T-helper 2 cell treated with Interferon-gamma antibody and Interleukin-4, amounts not matched to agents 5 μg/mL and 100 μg/mL, for 36 hours (primary cell): ENCODE results near the gene PLIN1.
A peak's percentile ranks its signal among the peaks of the same experiment; 100 is the strongest.

Experiments used
- DNase-seq: peaks from one replicate; pipeline ENCODE4 v3.0.0; 2021; ENCODE audit warnings: low spot score
- H3K27ac Mint-ChIP-seq: one replicate; pipeline ENCODE4 v1.8.0; 2021; ENCODE audit warnings: mild to moderate bottlenecking, mixed read lengths
- H3K27me3 Mint-ChIP-seq: one replicate; pipeline ENCODE4 v1.8.0; 2021; ENCODE audit warnings: low read depth, mixed read lengths
- H3K36me3 Mint-ChIP-seq: one replicate; pipeline ENCODE4 v1.8.0; 2021; ENCODE audit warnings: low read depth, mixed read lengths
- H3K4me1 Mint-ChIP-seq: one replicate; pipeline ENCODE4 v1.8.0; 2021; ENCODE audit warnings: low read depth, mixed read lengths
- H3K4me3 Mint-ChIP-seq: one replicate; pipeline ENCODE4 v1.8.0; 2022; ENCODE audit warnings: mild to moderate bottlenecking, moderate library complexity, mixed read lengths
- H3K9me3 Mint-ChIP-seq: one replicate; pipeline ENCODE4 v1.8.0; 2021; ENCODE audit warnings: mixed read lengths

PLIN1 gene

DNA sequence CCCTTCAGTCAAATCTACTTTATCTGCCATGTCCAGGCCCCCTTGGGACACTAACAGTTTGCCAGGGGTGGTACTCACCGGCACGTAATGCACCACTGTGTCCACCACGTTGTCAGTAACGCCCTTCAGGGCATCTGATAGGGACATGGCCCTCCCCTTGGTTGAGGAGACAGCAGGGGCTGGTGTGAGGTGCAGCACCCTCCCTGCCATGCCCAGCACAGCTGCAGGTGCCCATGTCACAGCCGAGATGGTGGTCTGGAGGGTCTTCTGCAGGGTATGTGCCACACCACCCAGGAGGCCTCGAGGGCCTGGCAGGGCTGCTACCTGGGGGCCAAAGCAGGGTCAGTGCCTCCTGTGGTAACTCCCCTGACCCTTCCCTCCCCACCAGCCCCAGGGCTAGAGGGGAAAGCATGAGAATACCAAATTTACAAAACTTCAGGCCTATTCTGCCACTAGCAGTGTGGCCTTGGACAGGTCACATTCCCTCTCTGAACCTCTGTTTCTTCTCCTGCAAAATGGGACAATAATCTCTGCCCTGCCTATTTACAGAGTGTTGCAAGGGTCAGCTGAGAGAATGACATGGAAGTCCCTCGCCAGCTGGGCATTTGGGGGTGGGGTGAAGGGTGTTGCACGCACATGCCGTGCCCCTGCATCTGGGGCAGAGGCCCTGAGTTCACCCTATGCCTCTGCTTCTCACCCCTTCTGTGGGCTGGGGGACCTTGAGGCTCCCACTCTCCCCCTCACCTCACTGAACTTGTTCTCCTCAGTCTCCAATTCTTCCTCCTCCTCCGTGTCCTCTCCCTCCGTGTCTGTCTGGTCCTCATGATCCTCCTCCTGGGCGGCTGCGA, 12.1 kb downstream of the PLIN1 start:
- no peaks in the 10 kb centered on the region for H3K36me3 Mint-ChIP-seq
- peaks cover 22% of the 10 kb centered on the region for H3K27me3 Mint-ChIP-seq
- peak overlapping the region; percentile 12 for H3K4me3 Mint-ChIP-seq
- no peak overlapping the region for H3K27ac Mint-ChIP-seq
- H3K9me3 Mint-ChIP-seq: no peaks in the 10 kb centered on the region
- no peak for DNase-seq
- peaks cover 2% of the 10 kb centered on the region for H3K4me1 Mint-ChIP-seq

DNA sequence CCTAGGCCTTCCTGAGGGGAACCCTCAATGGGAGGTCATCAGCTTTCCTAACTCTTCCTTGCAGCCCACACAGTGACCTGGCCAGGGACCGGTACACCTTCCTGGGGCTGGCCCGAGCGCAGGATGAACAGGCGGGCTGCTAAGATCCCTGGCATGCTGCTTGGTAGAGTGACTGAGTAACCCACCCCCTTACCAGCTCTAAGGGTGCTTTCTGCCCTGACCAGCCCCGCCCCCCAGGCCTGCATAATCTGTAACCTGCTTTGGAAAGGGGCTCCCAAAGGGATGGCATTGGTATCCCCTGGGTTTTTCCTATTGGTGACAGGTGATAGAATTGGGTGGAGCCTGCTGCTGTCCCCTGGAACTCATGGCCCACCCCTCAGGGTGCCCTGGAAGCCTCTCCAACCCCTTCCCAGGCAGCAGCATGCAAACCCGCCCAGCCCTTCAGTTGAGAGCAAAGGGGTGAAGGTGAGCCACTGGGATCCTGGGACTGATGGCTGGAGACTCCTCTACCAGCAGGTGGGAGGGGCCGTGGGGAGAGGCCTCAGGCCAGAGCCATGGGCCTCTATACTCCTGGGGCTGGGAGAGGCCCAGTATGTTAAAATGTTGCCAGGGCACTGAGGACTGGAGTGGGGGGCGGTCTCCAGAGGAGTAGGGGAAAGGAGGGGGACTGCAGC, 12.8 kb downstream of the PLIN1 start:
- no peaks in the 10 kb centered on the region for H3K9me3 Mint-ChIP-seq
- peaks cover 2% of the 10 kb centered on the region for H3K4me1 Mint-ChIP-seq
- H3K4me3 Mint-ChIP-seq: peak overlapping the region; percentile 15
- no peaks in the 10 kb centered on the region for H3K36me3 Mint-ChIP-seq
- no peak for DNase-seq
- peaks cover 26% of the 10 kb centered on the region for H3K27me3 Mint-ChIP-seq
- no peak overlapping the region for H3K27ac Mint-ChIP-seq

DNA sequence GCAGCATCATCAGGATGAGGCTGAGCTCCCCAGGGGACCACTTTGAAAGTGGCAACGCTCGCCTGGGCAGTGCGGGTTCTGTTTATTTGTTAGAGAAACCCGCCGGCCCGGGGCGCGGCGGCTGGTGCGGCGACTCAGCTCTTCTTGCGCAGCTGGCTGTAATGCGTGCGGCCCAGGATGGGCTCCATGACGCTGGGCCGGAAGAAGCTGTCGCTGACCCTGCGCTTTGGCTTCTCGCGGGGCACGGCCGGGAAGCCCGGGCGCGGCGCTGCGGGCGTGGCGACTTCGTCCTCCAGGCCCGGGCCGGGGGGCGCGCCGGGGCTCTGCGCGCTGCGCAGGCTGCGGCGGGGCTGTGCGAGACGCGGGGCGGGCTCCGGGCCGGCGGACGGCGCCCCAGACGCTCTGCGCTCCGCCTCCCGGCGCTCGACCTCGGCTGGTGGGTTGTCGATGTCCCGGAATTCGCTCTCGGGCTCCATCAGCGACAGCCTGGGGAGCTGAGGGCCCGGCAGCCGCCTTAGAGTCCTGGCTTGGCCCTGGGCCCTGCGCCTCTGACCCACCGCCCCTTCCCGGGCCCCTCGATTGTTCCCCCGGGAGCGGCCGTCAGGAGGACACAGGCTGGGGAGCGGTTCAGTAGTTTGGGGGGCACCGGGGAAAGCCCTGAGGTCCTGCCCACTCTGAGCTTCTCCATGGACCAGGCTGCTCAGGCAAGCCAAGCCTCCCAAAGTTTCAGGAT, 13.6 kb downstream of the PLIN1 start:
- H3K9me3 Mint-ChIP-seq: no peaks in the 10 kb centered on the region
- H3K4me1 Mint-ChIP-seq: peaks cover 2% of the 10 kb centered on the region
- no peaks in the 10 kb centered on the region for H3K36me3 Mint-ChIP-seq
- H3K27ac Mint-ChIP-seq: no peak overlapping the region
- H3K27me3 Mint-ChIP-seq: peaks cover 30% of the 10 kb centered on the region
- peak overlapping the region; percentile 15 for H3K4me3 Mint-ChIP-seq
- DNase-seq: peak; percentile 29

DNA sequence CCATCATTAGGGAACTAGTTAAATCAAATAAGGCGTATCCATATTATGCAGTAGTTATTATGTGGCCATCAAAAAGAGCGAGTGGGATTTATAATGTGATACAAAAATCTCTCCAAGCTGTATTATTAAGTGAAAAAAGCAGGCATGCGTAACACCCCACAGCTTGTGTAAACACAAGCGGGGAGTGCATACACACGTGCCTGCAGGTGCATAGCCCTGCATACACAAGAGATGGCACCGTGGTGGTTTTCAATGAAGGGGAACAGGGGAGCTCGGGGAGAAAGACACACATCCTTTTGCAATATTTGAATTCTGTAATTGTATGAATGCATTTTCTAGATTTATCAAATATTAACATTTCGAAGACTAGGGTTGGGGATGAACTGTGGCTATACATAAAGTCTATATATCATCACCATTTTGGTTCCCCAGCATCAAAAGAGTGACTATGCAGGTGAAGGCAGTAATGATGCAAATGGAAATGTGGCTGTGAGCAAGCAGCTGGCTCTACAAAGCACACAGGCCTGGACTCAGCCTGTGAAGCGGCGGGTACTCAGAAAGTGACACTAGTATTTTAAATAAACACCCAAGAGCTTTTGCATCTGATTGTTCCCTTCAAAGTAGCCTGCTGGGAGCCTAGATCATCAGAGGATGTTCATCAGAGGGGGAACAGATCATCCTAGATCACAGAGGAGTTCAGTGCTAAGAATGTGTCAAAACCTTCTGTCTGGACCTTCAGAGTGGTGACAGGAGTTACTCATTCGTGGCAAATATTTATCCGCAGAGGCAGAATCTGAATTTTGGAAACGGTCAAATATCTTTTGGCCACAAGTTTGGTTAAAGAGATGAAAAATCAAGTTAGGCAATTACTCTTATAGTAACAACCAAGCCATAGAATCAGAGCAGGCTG, 14.5 kb downstream of the PLIN1 start:
- DNase-seq: no peak
- H3K27me3 Mint-ChIP-seq: peaks cover 37% of the 10 kb centered on the region
- H3K27ac Mint-ChIP-seq: no peak overlapping the region
- no peaks in the 10 kb centered on the region for H3K9me3 Mint-ChIP-seq
- H3K4me1 Mint-ChIP-seq: peaks cover 2% of the 10 kb centered on the region
- H3K36me3 Mint-ChIP-seq: no peaks in the 10 kb centered on the region
- peak overlapping the region; percentile 67 for H3K4me3 Mint-ChIP-seq

DNA sequence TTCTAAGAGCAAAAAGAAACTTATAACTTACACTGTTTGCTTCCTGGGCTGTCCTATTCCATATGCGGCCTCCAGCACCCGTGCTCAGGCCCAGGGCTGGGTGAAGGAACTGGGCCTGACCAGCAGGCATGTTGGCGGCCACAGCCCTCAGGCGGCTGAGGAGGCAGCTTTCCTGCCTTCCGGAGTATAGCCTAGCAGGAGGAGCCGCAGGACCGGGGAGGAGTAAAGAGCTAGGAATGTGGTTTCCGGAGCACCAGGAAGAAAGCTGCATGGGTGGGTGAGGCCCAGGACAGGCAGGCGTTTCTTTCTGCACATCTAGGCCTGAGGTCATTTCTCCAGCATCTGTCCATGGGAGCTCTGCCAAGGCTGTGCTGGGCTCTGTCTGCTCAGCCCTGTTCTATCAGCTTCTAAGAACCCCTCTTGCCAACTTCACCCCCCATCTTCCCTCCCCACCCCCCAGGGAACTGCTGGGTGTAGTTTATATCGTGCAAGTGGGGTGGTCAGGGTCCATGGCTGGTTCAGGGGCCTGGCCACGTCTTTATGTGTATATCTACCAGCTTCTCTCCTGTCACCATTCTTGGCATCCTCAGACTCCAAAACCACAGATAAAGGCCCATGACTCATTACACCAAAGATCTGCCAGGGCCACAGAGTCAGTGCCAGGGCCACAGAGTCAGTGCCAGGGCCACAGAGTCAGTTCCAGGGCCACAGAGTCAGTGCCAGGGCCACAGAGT, 16.1 kb downstream of the PLIN1 start:
- no peak for DNase-seq
- peaks cover 43% of the 10 kb centered on the region for H3K27me3 Mint-ChIP-seq

DNA sequence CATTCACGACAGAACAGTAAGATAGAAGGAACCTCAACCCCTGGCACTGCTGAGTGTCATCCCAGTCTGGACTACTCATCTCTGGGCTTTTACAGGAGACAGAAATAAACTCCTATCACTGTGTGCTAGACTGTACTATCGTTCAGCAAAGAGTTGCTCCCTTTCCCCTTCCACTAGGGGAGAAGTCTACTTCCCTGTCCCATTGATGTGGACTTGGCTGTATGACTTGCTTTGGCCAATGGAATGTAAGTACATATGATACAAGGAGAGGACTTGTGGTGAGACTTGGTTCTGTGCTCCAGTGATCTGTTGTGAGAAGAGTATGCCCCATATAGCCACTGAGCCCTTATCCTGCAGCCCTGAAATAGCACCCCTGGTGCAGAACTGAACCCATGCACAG, 18.6 kb downstream of the PLIN1 start:
- DNase-seq: no peak
- Mint-ChIP-seq H3K27ac (no peak overlapping the region), H3K9me3 (no peaks in the 10 kb centered on the region), H3K36me3 (no peaks in the 10 kb centered on the region), H3K4me3 (no peak overlapping the region), H3K27me3 (peaks cover 56% of the 10 kb centered on the region), H3K4me1 (peaks cover 8% of the 10 kb centered on the region)

More for the DNA sequence above, 16.1 kb downstream of the PLIN1 start:
- Mint-ChIP-seq H3K4me1 (peaks cover 2% of the 10 kb centered on the region), H3K4me3 (no peak overlapping the region), H3K36me3 (no peaks in the 10 kb centered on the region), H3K9me3 (no peaks in the 10 kb centered on the region), H3K27ac (no peak overlapping the region)

DNA sequence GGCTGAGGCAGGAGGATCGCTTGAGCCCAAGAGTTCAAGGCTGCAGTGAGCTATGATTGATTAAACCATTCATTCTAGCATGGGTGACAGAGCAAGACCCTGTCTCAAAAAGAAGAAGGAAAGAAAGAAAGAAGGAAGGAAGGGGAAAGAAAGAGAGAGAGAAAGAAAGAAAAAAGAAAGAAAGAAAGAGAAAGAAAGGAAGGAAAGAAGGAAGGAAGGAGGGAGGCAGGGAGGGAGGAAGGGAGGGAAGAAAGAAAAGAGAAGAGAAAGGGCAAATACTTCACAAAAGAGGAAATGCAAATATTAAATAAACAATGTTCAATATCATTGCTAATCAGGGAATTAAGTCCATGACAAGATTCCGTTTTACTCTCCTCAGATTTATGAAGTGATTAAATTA, 19.9 kb downstream of the PLIN1 start:
- Mint-ChIP-seq H3K27ac (no peak overlapping the region), H3K4me3 (no peak overlapping the region), H3K9me3 (no peaks in the 10 kb centered on the region), H3K27me3 (peaks cover 55% of the 10 kb centered on the region), H3K36me3 (no peaks in the 10 kb centered on the region), H3K4me1 (peaks cover 13% of the 10 kb centered on the region)
- no peak for DNase-seq

DNA sequence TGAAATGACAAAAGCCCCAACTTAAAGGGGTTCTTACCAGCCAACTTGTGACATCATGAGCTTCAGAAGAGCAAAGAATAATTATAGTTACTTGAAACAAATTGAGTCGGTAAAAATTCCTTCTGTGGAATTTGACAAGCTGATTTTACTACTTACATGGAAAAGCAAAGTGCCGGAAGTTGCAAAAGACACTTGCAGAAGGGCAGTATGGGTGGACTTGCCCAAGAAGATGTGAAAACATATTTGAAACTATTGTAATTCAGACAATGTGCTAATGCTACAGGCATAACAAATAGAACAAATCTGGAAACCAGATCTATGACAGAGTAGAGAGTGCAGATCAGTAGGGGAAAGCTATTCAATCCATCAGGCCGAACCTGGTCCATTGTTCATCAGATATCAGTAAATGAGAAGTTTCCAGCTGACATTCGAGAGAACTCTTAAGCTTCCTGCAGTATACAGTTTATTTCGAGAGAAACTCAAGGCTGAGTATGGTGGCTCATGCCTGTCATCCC, 21.4 kb downstream of the PLIN1 start:
- DNase-seq: no peak
- Mint-ChIP-seq H3K4me1 (peaks cover 14% of the 10 kb centered on the region), H3K27me3 (peaks cover 65% of the 10 kb centered on the region), H3K4me3 (no peak overlapping the region), H3K36me3 (no peaks in the 10 kb centered on the region), H3K27ac (no peak overlapping the region), H3K9me3 (no peaks in the 10 kb centered on the region)

DNA sequence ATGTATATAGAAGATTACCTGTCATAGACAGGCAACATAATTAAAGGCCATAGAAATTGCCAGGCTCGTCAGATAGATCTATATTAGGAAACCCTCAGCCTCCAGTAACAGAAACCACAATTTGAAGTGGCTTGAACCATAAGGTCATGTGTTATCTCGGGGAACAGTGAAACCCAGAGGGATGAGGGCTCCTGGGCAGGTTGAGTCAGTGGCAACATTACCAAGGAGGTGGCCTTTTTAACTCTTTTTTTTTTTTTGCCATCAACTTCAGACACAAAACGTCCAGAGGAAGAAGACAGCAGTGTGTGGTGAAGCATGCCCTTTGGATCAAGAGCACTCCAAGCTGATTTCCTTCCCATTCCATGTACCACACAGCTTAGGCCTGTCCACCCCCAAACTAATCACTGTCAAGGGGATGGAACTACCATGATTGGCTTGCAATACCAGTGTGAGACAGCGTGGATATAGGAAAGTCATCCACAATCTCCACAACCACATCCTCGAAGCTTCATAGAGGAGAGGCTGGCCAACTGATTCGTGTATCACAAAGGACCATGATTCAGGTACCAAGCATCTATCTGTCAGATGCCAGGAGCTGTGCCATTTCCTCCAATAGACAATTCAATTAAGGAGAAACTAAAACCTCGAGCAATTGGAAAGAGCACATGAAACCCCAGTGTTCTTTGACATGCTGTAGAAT, 22.9 kb downstream of the PLIN1 start:
- no peaks in the 10 kb centered on the region for H3K36me3 Mint-ChIP-seq
- peak; percentile 49 for DNase-seq
- H3K9me3 Mint-ChIP-seq: no peaks in the 10 kb centered on the region
- H3K27ac Mint-ChIP-seq: no peak overlapping the region
- H3K27me3 Mint-ChIP-seq: peaks cover 56% of the 10 kb centered on the region
- peak overlapping the region; percentile 71 for H3K4me3 Mint-ChIP-seq
- peaks cover 14% of the 10 kb centered on the region for H3K4me1 Mint-ChIP-seq

DNA sequence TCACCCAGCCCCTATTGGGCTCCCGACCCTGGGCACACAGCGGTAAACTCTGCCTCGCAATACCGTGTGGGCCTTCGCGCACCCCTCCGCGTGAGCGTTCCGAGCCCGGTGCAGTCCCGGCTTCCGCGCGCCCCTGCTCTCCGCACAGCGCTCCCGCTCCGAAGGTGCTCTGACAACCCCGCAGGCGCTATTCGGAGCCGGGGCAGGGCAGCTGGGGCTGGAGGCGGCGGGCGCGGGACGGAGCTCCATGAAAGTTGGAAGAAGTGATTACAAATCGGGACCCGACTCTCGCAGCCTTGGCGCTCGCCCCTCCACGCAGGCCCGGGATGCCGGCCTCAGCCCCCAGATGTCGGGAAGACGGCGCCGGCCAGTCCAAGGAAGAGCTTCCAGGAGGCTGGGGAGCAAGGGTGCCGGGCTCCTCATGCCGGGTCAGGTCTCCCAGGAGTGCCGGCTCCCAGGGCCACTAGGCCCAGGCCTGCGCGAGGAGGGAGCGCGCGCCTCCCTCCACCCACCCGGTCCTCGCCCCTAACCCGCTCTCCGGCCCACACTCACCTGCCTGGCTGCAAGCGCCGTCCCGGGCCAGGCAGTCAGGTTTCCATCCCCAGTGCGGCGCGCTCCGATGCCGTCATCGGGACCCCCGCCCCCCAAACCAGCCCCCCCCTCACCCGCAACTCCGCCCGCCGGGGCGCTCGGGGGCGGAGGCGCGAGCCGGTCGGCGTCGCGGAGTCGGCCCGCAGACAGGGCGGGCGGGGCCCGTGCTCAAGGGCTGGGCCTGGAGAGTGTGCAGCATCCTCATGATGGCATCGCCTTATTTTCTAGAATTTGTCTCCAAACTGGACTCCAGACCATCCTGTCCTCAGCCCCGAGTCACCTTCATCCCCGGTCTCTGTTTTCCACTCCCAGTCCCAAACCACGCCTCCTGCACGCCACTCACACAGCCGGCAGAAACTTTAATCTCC, 24.0 kb downstream of the PLIN1 start, which contains the start of gene KIF7:
Gene KIF7, minus strand, starts transcription at position 621 of the 959 bp plus-strand sequence. CDS start 2,537 bp downstream, outside the sequence.
- H3K4me3 Mint-ChIP-seq: peak within 1 kb of the TSS; percentile 71
- H3K27ac Mint-ChIP-seq: no peak within 1 kb of the TSS
- H3K27me3 Mint-ChIP-seq: peaks cover 47% of the 10 kb centered on the region
- peak; percentile 15 for DNase-seq
- H3K9me3 Mint-ChIP-seq: no peaks in the 10 kb centered on the region
- peaks cover 14% of the 10 kb centered on the region for H3K4me1 Mint-ChIP-seq
- H3K36me3 Mint-ChIP-seq: no peaks in the 10 kb centered on the region

DNA sequence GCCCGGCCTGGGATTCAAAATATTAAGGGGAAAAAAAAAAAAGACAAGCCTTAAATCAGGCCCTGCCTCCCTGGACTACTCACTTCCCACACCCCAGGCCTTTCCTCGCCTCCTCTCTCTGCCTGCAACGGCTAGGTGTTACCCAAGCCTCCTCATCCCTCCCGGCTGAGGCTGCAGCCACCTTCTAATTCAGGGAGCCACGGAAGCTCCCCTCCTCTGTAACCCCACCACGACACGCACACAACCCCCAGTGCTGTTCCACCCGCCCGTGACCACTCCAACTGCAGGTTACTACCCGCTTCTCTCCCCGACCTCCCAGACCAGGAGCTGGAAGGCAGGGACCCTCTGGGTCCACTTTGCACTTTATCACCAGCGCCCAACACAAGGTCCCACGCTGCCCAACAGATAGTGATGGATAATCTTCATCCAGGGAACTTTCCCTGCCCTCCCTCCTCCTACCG, 24.8 kb downstream of the PLIN1 start:
- H3K36me3 Mint-ChIP-seq: no peaks in the 10 kb centered on the region
- peaks cover 14% of the 10 kb centered on the region for H3K4me1 Mint-ChIP-seq
- no peaks in the 10 kb centered on the region for H3K9me3 Mint-ChIP-seq
- H3K27ac Mint-ChIP-seq: no peak overlapping the region
- no peak for DNase-seq
- peaks cover 42% of the 10 kb centered on the region for H3K27me3 Mint-ChIP-seq
- peak overlapping the region; percentile 54 for H3K4me3 Mint-ChIP-seq
